Measurements from ENCODE around the gene CPXM2. TPM values are rescaled to one million over a fixed set of nuclear protein-coding genes. Genes with fewer than 3 reads are reported as not detected.

The CPXM2 gene
- total RNA-seq, 1 experiment from 2014 or later, result not detected

DNA sequence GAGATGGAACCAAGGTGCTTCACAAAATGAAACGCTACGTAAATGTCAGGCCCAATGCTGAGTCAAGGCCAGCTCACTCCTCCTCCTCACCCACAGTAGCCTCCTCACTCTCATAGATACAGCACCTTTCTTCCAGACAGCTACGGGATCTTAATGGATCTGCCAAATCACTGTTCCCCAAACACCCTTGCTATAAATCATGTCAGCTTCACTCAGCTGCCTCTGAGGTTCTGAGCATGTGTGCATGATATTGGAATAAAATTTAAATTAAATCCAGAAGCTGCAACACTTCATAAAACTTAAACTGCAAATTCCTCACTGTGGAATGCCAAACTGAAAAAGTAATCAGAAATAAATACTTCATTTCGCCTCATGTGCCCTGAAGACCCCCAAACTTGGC is 14.7 kb upstream of the CPXM2 start:
- H3K27me3 Mint-ChIP-seq (ENCODE audit: unreplicated experiment), result peaks cover 83% of the 10 kb centered on the region
- TF ChIP-seq, protein P1, sequence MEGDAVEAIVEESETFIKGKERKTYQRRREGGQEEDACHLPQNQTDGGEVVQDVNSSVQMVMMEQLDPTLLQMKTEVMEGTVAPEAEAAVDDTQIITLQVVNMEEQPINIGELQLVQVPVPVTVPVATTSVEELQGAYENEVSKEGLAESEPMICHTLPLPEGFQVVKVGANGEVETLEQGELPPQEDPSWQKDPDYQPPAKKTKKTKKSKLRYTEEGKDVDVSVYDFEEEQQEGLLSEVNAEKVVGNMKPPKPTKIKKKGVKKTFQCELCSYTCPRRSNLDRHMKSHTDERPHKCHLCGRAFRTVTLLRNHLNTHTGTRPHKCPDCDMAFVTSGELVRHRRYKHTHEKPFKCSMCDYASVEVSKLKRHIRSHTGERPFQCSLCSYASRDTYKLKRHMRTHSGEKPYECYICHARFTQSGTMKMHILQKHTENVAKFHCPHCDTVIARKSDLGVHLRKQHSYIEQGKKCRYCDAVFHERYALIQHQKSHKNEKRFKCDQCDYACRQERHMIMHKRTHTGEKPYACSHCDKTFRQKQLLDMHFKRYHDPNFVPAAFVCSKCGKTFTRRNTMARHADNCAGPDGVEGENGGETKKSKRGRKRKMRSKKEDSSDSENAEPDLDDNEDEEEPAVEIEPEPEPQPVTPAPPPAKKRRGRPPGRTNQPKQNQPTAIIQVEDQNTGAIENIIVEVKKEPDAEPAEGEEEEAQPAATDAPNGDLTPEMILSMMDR (IDR thresholded peaks at IDR 0.05; ENCODE audit: unreplicated experiment), result no peak
- H3K36me3 Mint-ChIP-seq (ENCODE audit: insufficient read depth, unreplicated experiment), result no peaks in the 10 kb centered on the region
- no TSS peak for BruUV-seq (replicated peaks)
- intact Hi-C loops (cut with micrococcal nuclease; ENCODE audit: unreplicated experiment), result no loop called here
- H3K9me3 Mint-ChIP-seq (ENCODE audit: low read depth, unreplicated experiment), result no peaks in the 10 kb centered on the region
- no peaks in the 10 kb centered on the region for H3K4me1 Mint-ChIP-seq (ENCODE audit: low read depth, unreplicated experiment)
- H3K4me3 Mint-ChIP-seq (ENCODE audit: low read depth, unreplicated experiment), result no peak overlapping the region
- CTCF ChIA-PET, result no interaction called here
- no peak for DNase-seq
- no peak overlapping the region for H3K27ac Mint-ChIP-seq (ENCODE audit: unreplicated experiment)

DNA sequence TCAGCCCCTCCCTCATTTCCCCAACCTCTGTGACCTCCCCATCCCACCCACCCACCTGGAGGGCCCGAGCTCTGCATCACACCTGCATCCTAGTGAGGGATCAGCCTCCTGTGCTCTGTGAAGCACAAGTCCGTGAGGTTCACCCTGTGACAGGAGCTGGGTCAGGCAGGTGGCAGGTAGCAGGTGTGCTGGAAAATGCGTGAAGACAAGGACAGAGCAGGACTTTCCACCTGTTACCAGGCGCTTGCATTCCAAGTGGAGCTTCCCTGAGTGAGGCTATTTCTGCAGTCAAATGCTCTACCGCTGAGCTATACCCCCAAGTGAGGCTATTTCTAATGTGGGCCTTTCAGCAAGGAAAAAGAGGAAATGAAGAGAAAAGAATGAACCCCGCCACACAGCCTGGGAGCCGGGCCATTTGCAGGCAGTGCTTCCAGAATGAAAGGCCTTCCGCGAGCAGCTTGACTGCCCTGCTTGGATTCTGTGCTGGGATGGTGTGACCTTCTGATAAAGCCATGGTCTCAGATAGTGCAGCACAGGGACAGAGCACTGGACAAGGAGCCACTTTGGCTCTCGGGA is 13.3 kb upstream of the CPXM2 start:
- Mint-ChIP-seq H3K27me3 (ENCODE audit: unreplicated experiment) (peaks cover 69% of the 10 kb centered on the region), H3K27ac (ENCODE audit: unreplicated experiment) (no peak overlapping the region), H3K4me3 (ENCODE audit: low read depth, unreplicated experiment) (no peak overlapping the region), H3K9me3 (ENCODE audit: low read depth, unreplicated experiment) (no peaks in the 10 kb centered on the region), H3K4me1 (ENCODE audit: low read depth, unreplicated experiment) (no peaks in the 10 kb centered on the region), H3K36me3 (ENCODE audit: insufficient read depth, unreplicated experiment) (no peaks in the 10 kb centered on the region)
- TF ChIP-seq, protein P1 (IDR thresholded peaks at IDR 0.05; ENCODE audit: unreplicated experiment), result no peak
- BruUV-seq (replicated peaks), result no TSS peak
- intact Hi-C loops (cut with micrococcal nuclease; ENCODE audit: unreplicated experiment), result no loop called here
- no peak for DNase-seq
- CTCF ChIA-PET, result interaction anchor here (0.6 kb wide), 1 partner anchor 486 kb away, joined by 4 read pairs; no protein-coding TSS in a partner anchor

DNA sequence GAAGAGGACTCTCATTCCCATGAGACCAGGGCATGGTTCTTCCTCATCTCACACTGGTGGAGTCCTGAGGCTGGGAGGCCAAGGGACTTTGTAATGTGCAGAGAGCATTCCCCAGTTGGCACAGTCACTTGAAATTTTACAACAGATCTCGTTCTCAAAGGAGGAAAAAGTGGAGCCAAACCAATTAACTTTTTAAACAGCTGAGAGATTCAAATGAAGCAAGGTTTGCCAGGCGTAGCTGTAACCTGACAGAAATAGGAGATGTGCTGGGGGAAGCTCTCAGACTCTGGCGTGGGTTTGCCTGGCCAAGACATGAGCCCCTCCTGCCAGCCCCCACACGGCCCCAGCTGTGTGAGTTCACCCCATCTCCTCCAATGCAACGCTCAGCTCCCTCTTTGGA is 12.0 kb upstream of the CPXM2 start:
- peaks cover 56% of the 10 kb centered on the region for H3K27me3 Mint-ChIP-seq (ENCODE audit: unreplicated experiment)
- CTCF ChIA-PET, result no interaction called here
- TF ChIP-seq, protein P1 (IDR thresholded peaks at IDR 0.05; ENCODE audit: unreplicated experiment), result no peak
- no peak overlapping the region for H3K4me3 Mint-ChIP-seq (ENCODE audit: low read depth, unreplicated experiment)
- H3K36me3 Mint-ChIP-seq (ENCODE audit: insufficient read depth, unreplicated experiment), result no peaks in the 10 kb centered on the region
- no TSS peak for BruUV-seq (replicated peaks)
- no peak for DNase-seq
- no peaks in the 10 kb centered on the region for H3K9me3 Mint-ChIP-seq (ENCODE audit: low read depth, unreplicated experiment)
- H3K4me1 Mint-ChIP-seq (ENCODE audit: low read depth, unreplicated experiment), result no peaks in the 10 kb centered on the region
- intact Hi-C loops (cut with micrococcal nuclease; ENCODE audit: unreplicated experiment), result no loop called here
- no peak overlapping the region for H3K27ac Mint-ChIP-seq (ENCODE audit: unreplicated experiment)

DNA sequence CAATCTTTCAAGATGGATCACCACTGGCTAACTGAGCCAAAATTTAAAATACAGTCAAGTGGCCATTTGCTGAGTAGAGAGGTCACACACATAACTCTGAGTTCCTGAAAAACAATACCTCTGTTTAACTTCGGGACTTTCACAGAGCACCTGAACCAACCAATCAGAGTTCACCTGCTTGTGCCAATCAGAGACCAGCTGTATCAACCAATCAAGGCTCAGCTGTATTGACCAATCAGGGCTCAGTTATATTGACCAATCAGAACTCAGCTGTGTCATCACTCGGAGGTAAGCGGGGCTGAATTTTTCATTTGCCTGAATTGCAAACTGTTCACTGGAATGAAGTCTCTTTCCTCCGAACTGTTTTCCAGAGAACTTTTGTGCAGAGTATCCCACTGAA is 10.0 kb upstream of the CPXM2 start:
- intact Hi-C loops (cut with micrococcal nuclease; ENCODE audit: unreplicated experiment), result no loop called here
- no TSS peak for BruUV-seq (replicated peaks)
- no peak overlapping the region for H3K27ac Mint-ChIP-seq (ENCODE audit: unreplicated experiment)
- H3K36me3 Mint-ChIP-seq (ENCODE audit: insufficient read depth, unreplicated experiment), result no peaks in the 10 kb centered on the region
- no peak for DNase-seq
- peaks cover 49% of the 10 kb centered on the region for H3K27me3 Mint-ChIP-seq (ENCODE audit: unreplicated experiment)
- H3K4me1 Mint-ChIP-seq (ENCODE audit: low read depth, unreplicated experiment), result no peaks in the 10 kb centered on the region
- TF ChIP-seq, protein P1 (IDR thresholded peaks at IDR 0.05; ENCODE audit: unreplicated experiment), result no peak
- H3K9me3 Mint-ChIP-seq (ENCODE audit: low read depth, unreplicated experiment), result no peaks in the 10 kb centered on the region
- CTCF ChIA-PET, result no interaction called here
- H3K4me3 Mint-ChIP-seq (ENCODE audit: low read depth, unreplicated experiment), result no peak overlapping the region

Measured in Calu3 (cell line).